Measurements from ENCODE around the gene POLR3A. TPM values are rescaled to one million over a fixed set of nuclear protein-coding genes. Genes with fewer than 3 reads are reported as not detected.

Gene POLR3A
- total RNA-seq, 1 experiment from 2014 or later: 38.0 TPM

- WGBS (ENCODE audit: extremely low coverage, insufficient read length, low lambda C conversion rate): no CpG with 5 or more reads among the region's 4 CpGs
- no peak overlapping the region for H4K91ac ChIP-seq (ENCODE audit: insufficient read length, low read depth, low read length)
- no peak overlapping the region for H3K27ac ChIP-seq (ENCODE audit: insufficient read length, low read depth, low read length)
- DNase-seq: no peak
- no peak overlapping the region for H3K4ac ChIP-seq (ENCODE audit: low read depth, low read length)
- Mint-ChIP-seq H3K4me1 (no peaks in the 10 kb centered on the region), H3K27me3 (ENCODE audit: low read depth) (no peaks in the 10 kb centered on the region), H3K27ac (peak overlapping the region in 1 of 3 experiments; percentile 8; a peak in 1 of 7 replicates), H3K36me3 (ENCODE audit: insufficient read depth in 1 of 3, low read depth in 3 of 3) (peaks cover 51 to 95% (median 92%) of the 10 kb centered on the region in 3 experiments), H3K4me3 (no peak overlapping the region), H3K9me3 (no peaks in the 10 kb centered on the region; a peak in 1 of 5 replicates)
- no peak for TF ChIP-seq CTCF (conservative IDR thresholded peaks at IDR 0.05)
- no peaks in the 10 kb centered on the region for H4K20me1 ChIP-seq (ENCODE audit: control insufficient read depth, insufficient read depth, insufficient read length)
- H3K14ac ChIP-seq (ENCODE audit: insufficient read depth, low read length): no peak overlapping the region
- H2AK5ac ChIP-seq (ENCODE audit: insufficient read length, low read length): no peak overlapping the region
- no peaks in the 10 kb centered on the region for H3K27me3 ChIP-seq (ENCODE audit: insufficient read depth, low read length)
- no peak overlapping the region for H3K18ac ChIP-seq (ENCODE audit: insufficient read length, low read depth, low read length)
- H3K4me1 ChIP-seq (ENCODE audit: insufficient read depth, low read length): no peaks in the 10 kb centered on the region
- H3T11ph ChIP-seq (ENCODE audit: low read length): no peak overlapping the region
- H2BK15ac ChIP-seq (ENCODE audit: low read depth, low read length): no peak overlapping the region
- no peak overlapping the region for H3K4me2 ChIP-seq (ENCODE audit: insufficient read depth, insufficient read length, low read length)
- no peak overlapping the region for H2AFZ ChIP-seq (ENCODE audit: low read length)
- H3K23me2 ChIP-seq (ENCODE audit: insufficient read length, low read depth, low read length, poor library complexity, severe bottlenecking): no peaks in the 10 kb centered on the region
- H3K56ac ChIP-seq (ENCODE audit: insufficient read length, low read depth, low read length): no peak overlapping the region
- no peak overlapping the region for H3K23ac ChIP-seq (ENCODE audit: insufficient read length, low read depth, low read length)
- no peak overlapping the region for H4K8ac ChIP-seq (replicated peaks; ENCODE audit: insufficient read length, low read depth, low read length)
- no peak overlapping the region for H2BK12ac ChIP-seq (ENCODE audit: insufficient read length, low read depth, low read length)
- H3K9ac ChIP-seq (ENCODE audit: extremely low read depth, insufficient read length, low read length): no peak overlapping the region
- H2BK20ac ChIP-seq (ENCODE audit: low read depth, low read length, poor library complexity, severe bottlenecking): no peak overlapping the region
- no peak overlapping the region for H4K5ac ChIP-seq (ENCODE audit: insufficient read length, low read depth, low read length)
- no peaks in the 10 kb centered on the region for H3K79me2 ChIP-seq (ENCODE audit: insufficient read depth, low read length)
- H3K9me3 ChIP-seq (ENCODE audit: control insufficient read depth, low read depth, low read length): no peaks in the 10 kb centered on the region
- no peaks in the 10 kb centered on the region for H3K79me1 ChIP-seq (ENCODE audit: insufficient read depth, low read depth, low read length, poor library complexity, severe bottlenecking)
- no peak overlapping the region for H2BK120ac ChIP-seq (ENCODE audit: low read depth, low read length, poor library complexity, severe bottlenecking)
- no peak overlapping the region for H2BK5ac ChIP-seq (ENCODE audit: insufficient read length, low read length)
These were observed 44.3 kb downstream of the POLR3A start for GRCh38 chr10:77984986-77985385.
